ENCODE data around the gene MICOS13.
A peak's percentile ranks its signal among the peaks of the same experiment; 100 is the strongest.

Gene MICOS13

DNA sequence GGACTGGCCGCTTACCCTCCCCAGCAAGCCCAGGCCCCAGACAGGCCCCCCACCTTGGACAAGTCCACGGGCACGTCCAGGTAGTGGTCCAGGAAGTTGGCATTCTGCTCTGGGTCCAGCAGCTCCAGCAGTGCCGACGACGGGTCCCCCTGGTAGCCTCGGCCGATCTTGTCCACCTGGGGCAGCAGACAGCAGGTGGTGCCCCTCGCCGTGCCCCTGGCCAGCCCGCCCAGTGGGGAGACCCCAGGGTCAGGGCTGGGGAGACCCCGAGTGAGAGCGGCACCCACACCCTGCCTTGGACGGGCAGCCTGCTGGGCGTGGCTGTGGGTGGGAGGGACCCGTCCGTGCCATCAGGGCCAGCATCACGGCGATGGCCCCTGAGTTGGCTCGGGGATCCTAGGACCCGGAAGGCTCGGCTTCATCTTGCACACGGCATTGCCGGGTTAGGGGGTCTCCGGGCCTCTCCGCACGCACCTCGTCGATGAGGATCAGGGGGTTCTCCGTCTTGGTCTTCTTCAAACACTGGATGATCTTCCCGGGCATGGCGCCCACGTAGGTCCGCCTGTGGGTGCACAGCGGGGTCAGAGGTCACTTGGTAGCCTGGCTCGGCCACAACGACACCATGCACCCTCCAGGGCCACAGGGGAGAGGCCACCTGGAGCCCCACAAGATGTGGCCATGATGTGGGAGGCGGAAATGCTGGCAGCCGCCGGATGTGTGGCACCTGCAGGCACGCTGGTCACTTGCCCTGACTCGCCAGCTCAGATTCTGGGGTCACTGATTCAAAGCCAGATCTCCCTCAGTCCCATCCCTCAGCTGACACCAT is 16.1 kb upstream of the MICOS13 start:
- Histone ChIP-seq H3K18ac (ENCODE audit: low read length) (no peak overlapping the region), H2BK5ac (ENCODE audit: low read length) (no peak overlapping the region), H2BK120ac (ENCODE audit: low read depth, low read length) (no peak overlapping the region), H3K27ac (replicated peaks; ENCODE audit: low read length) (no peak overlapping the region), H3K4me2 (ENCODE audit: insufficient read depth, low read length, poor library complexity, severe bottlenecking) (no peak overlapping the region), H3K27me3 (ENCODE audit: control insufficient read depth in 3 of 3, insufficient read depth in 3 of 3, low read depth in 1 of 3, low read length in 3 of 3) (no peaks in the 10 kb centered on the region), H3K9me3 (replicated peaks in 1 of 2; ENCODE audit: control insufficient read depth in 2 of 2, insufficient read depth in 1 of 2, low read depth in 1 of 2, low read length in 2 of 2) (peaks cover 0 to 11% of the 10 kb centered on the region in 2 donors), H2BK12ac (ENCODE audit: low read length) (no peak overlapping the region), H2BK15ac (ENCODE audit: low read length) (no peak overlapping the region), H3K36me3 (replicated peaks in 1 of 2; ENCODE audit: control insufficient read depth in 2 of 2, insufficient read depth in 2 of 2, low read length in 2 of 2) (peaks cover 69 to 98% of the 10 kb centered on the region in 2 donors), H3K14ac (ENCODE audit: low read length) (no peak overlapping the region), H3K4ac (ENCODE audit: low read length) (no peak overlapping the region), H2AK5ac (ENCODE audit: low read depth, low read length) (no peak overlapping the region), H3K79me1 (ENCODE audit: low read depth, low read length) (peaks cover 42% of the 10 kb centered on the region), H3K4me3 (ENCODE audit: low read length in 2 of 2) (no peak overlapping the region), H3K23ac (ENCODE audit: low read depth, low read length, poor library complexity) (peak overlapping the region; percentile 80), H3K9ac (ENCODE audit: low read depth, low read length, poor library complexity) (no peak overlapping the region), H3K4me1 (ENCODE audit: control insufficient read depth in 2 of 2, insufficient read depth in 1 of 2, low read depth in 1 of 2, low read length in 2 of 2) (peaks cover 1 to 4% of the 10 kb centered on the region in 2 donors), H4K8ac (ENCODE audit: low read depth, low read length) (peak overlapping the region; percentile 43), H4K91ac (ENCODE audit: low read depth, low read length, poor library complexity) (no peak overlapping the region), H2AFZ (ENCODE audit: low read length) (no peak overlapping the region)
- DNase-seq (ENCODE audit: low spot score) = no peak
- whole genome bisulfite sequencing, 2 donors (ENCODE audit: extremely low coverage in 2 of 2, insufficient read length in 2 of 2, insufficient replicate concordance in 1 of 2) = no CpG with 5 or more reads among the region's 42 CpGs

DNA sequence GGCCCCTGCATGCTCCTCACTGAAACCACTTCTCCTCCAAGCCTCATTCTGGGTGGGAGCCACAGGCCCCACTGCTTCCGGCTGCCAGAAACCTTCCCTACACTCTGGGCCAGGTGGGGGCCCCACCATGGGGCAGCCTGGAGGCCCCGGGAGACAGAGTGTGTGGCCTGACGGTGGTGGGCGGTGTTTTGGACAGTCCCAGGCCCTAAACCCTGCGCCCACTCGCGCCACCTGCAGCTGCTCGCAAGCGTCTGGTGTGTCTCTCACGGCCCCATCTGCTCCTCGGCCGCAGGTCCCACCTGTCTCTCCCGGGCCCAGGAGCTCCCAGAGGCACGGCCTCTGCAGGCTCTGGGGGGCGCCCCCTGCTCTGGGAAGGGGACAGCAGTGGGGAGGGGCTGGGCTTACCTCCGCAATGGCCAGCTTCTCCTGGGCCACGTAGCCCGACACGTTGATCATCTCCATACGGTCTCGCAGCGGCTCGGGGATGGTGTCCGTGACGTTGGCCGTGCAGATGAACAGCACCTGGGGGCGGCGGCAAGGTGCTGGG is 15.4 kb upstream of the MICOS13 start:
- Histone ChIP-seq H3K9me3 (replicated peaks in 1 of 2; ENCODE audit: control insufficient read depth in 2 of 2, insufficient read depth in 1 of 2, low read depth in 1 of 2, low read length in 2 of 2) (peaks cover 0 to 9% of the 10 kb centered on the region in 2 donors), H3K4me1 (ENCODE audit: control insufficient read depth in 2 of 2, insufficient read depth in 1 of 2, low read depth in 1 of 2, low read length in 2 of 2) (peaks cover 2 to 4% of the 10 kb centered on the region in 2 donors), H3K14ac (ENCODE audit: low read length) (no peak overlapping the region), H2AK5ac (ENCODE audit: low read depth, low read length) (no peak overlapping the region), H4K8ac (ENCODE audit: low read depth, low read length) (no peak overlapping the region), H3K9ac (ENCODE audit: low read depth, low read length, poor library complexity) (no peak overlapping the region), H2BK5ac (ENCODE audit: low read length) (no peak overlapping the region), H2BK120ac (ENCODE audit: low read depth, low read length) (no peak overlapping the region), H2BK15ac (ENCODE audit: low read length) (no peak overlapping the region), H3K18ac (ENCODE audit: low read length) (no peak overlapping the region), H3K23ac (ENCODE audit: low read depth, low read length, poor library complexity) (no peak overlapping the region), H3K4ac (ENCODE audit: low read length) (no peak overlapping the region), H3K27ac (replicated peaks; ENCODE audit: low read length) (no peak overlapping the region), H3K36me3 (replicated peaks in 1 of 2; ENCODE audit: control insufficient read depth in 2 of 2, insufficient read depth in 2 of 2, low read length in 2 of 2) (peaks cover 64 to 98% of the 10 kb centered on the region in 2 donors), H3K4me2 (ENCODE audit: insufficient read depth, low read length, poor library complexity, severe bottlenecking) (no peak overlapping the region), H2AFZ (ENCODE audit: low read length) (no peak overlapping the region), H3K79me1 (ENCODE audit: low read depth, low read length) (peaks cover 40% of the 10 kb centered on the region), H3K27me3 (ENCODE audit: control insufficient read depth in 3 of 3, insufficient read depth in 3 of 3, low read depth in 1 of 3, low read length in 3 of 3) (no peaks in the 10 kb centered on the region), H2BK12ac (ENCODE audit: low read length) (no peak overlapping the region), H4K91ac (ENCODE audit: low read depth, low read length, poor library complexity) (no peak overlapping the region), H3K4me3 (ENCODE audit: low read length in 2 of 2) (no peak overlapping the region)
- no peak for DNase-seq (ENCODE audit: low spot score)
- no CpG with 5 or more reads among the region's 28 CpGs for WGBS, 2 donors (ENCODE audit: extremely low coverage in 2 of 2, insufficient read length in 2 of 2, insufficient replicate concordance in 1 of 2)

DNA sequence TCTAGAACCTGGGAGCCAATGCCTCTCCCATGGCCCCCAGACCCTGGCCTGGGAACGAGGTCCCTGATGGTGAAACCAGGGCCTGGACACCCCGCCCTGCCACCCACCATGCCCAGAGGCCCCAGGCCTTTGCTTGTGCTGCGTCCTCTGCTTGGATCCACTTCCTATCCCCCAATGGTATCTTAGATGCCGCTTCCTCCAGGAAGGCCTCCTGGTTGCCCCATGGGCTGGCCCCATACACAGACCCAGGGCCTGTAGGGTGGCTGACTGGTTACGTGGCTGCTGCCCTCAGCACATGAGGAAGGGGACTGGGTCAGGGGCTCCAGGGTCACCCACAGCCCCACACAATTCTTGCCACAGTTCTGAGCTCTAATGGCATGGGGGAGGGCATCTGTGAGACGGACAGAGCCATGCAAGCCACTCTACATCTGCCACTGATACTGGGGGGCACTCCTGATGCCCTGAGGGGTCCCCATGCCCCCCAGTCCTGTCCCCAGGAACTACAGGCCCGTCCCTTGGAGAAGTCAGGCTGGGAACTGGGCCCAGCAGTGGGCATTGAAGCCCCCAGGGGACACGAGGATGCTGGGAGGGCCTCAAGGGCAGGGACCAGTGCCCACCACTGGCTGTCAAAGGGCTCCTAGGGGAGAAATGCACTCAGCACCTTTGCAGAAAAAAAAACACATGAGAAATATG is 14.8 kb upstream of the MICOS13 start:
- Histone ChIP-seq H3K23ac (ENCODE audit: low read depth, low read length, poor library complexity) (peak overlapping the region; percentile 44), H3K9me3 (replicated peaks in 1 of 2; ENCODE audit: control insufficient read depth in 2 of 2, insufficient read depth in 1 of 2, low read depth in 1 of 2, low read length in 2 of 2) (peaks cover 0 to 4% of the 10 kb centered on the region in 2 donors), H4K91ac (ENCODE audit: low read depth, low read length, poor library complexity) (no peak overlapping the region), H3K9ac (ENCODE audit: low read depth, low read length, poor library complexity) (no peak overlapping the region), H2BK120ac (ENCODE audit: low read depth, low read length) (no peak overlapping the region), H3K4me2 (ENCODE audit: insufficient read depth, low read length, poor library complexity, severe bottlenecking) (no peak overlapping the region), H2AK5ac (ENCODE audit: low read depth, low read length) (no peak overlapping the region), H2BK15ac (ENCODE audit: low read length) (no peak overlapping the region), H3K18ac (ENCODE audit: low read length) (no peak overlapping the region), H2BK5ac (ENCODE audit: low read length) (no peak overlapping the region), H3K27me3 (ENCODE audit: control insufficient read depth in 3 of 3, insufficient read depth in 3 of 3, low read depth in 1 of 3, low read length in 3 of 3) (no peaks in the 10 kb centered on the region), H3K4me3 (ENCODE audit: low read length in 2 of 2) (no peak overlapping the region), H3K36me3 (replicated peaks in 1 of 2; ENCODE audit: control insufficient read depth in 2 of 2, insufficient read depth in 2 of 2, low read length in 2 of 2) (peaks cover 59 to 91% of the 10 kb centered on the region in 2 donors), H2BK12ac (ENCODE audit: low read length) (no peak overlapping the region), H3K79me1 (ENCODE audit: low read depth, low read length) (peaks cover 40% of the 10 kb centered on the region), H3K4me1 (ENCODE audit: control insufficient read depth in 2 of 2, insufficient read depth in 1 of 2, low read depth in 1 of 2, low read length in 2 of 2) (peaks cover 2 to 4% of the 10 kb centered on the region in 2 donors), H3K27ac (replicated peaks; ENCODE audit: low read length) (no peak overlapping the region), H4K8ac (ENCODE audit: low read depth, low read length) (peak overlapping the region; percentile 19), H2AFZ (ENCODE audit: low read length) (no peak overlapping the region), H3K14ac (ENCODE audit: low read length) (no peak overlapping the region), H3K4ac (ENCODE audit: low read length) (no peak overlapping the region)
- no peak for DNase-seq (ENCODE audit: low spot score)
- WGBS, 2 donors (ENCODE audit: extremely low coverage in 2 of 2, insufficient read length in 2 of 2, insufficient replicate concordance in 1 of 2) = no CpG with 5 or more reads among the region's 8 CpGs

Data from neuronal stem cell (in vitro differentiated cells).